ENCODE results near the gene CCDC74A.
"Not testable (repeated sequence)": the region's sequence is repeated elsewhere in the genome, so short reads cannot be mapped to it uniquely, and the experiment has no call there.

The CCDC74A gene

DNA sequence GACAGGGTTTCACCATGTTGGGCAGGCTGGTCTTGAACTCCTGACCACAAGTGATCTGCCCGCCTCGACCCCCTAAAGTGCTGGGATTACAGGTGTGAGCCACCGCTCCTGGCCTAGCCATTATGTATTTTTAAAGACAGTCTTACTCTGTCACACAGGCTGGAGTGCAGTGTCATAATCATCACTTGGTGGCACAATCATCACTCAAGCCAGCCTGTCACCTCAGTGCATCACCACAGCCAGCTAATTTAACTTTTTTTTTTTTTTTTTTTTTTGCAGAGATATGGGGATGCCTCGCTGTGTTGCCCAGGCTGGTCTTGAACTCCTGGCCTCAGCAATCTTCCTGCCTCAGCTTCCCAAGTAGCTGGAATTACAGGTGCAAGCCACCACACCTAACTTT is 24.1 kb upstream of the CCDC74A start:
- not testable (repeated sequence) for DNase-seq

GRCh38 chr2:131504082-131504750 is 23.5 kb upstream of the CCDC74A start:
- DNase-seq, result not testable (repeated sequence)

GRCh38 chr2:131509615-131510014 is 18.1 kb upstream of the CCDC74A start:
- no peak for DNase-seq

GRCh38 chr2:131511291-131511968 is 16.3 kb upstream of the CCDC74A start:
- DNase-seq, result not testable (repeated sequence)

DNA sequence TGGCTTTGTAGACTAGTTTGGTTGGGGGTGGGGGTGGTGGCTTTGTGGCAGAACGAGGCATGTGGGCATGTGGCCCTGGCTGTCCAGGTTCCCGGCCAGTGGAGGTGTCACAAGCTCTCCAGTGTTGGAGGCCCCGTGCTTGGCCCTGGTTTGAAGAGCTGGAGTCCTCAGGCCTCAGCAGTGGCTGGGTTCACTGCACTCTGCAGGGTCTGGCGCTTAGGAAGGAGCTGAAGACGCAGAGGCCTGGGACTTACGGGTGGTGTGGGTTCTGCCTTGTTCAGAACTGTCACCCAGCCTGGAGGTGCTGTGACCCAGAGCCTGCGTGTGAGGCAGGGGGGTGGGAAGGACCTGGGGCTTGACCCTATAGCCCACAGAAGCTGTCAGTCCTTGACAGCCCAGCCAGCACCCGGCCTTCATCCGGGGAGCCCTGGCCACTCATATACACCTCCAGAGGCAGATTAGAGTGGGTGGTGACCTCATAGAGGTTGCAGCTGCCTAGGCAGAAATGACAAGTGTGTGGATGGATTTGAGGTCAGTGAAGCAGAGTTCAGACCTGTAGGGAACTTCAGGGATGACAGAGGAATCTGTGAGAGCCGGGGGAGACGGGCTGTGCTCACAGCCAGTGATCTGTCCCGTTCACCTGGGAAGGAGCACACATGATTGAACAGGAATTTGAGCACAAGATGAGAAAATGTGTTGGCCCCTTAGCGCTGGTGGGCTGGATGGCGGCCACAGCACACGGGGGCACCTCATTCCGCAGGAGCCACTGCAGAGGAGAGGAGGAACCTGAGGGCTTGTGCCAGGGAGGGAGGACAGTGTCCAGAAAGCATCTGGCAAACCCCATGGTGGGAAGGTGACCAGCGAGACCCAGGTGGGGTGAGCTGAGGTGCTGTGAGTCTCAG is 15.5 kb upstream of the CCDC74A start:
- not testable (repeated sequence) for DNase-seq

DNA sequence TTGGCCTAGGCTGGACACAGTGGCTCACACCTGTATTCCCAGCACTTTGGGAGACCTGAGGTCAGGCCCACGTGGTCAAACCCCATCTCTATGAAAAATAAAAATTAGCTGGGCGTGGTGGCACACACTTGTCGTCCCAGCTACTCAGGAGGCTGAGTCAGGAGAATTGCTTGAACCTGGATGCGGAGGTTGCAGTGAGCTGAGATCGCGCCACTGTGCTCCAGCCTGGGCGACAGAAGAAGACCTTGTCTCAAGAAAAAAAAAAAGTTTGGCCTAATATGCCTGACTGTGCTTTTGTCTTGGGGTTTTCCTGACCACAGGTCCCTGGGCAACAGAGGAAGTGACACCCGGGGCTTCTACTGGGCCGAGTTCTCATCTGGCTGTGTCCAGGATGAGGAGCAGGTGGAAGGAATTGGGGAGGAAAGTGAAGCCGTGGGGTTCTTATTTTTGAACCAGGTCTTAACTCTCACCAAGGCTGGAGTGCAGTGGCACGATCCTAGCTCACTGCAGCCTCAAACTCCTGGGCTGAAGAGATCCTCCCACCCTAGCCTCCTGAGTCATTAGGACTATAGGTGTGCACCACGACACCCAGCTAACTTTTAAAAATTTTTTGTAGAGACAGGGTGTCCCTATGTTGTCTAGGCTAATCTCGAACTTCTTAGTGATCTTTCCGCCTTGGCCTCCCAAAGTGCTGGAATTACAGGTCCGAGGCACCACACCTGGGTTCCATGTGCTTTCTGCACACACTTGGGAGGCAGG is 13.1 kb upstream of the CCDC74A start:
- not testable (repeated sequence) for DNase-seq

GRCh38 chr2:131515235-131515634 is 12.5 kb upstream of the CCDC74A start:
- not testable (repeated sequence) for DNase-seq

GRCh38 chr2:131516011-131516410 is 11.7 kb upstream of the CCDC74A start:
- no peak for DNase-seq

DNA sequence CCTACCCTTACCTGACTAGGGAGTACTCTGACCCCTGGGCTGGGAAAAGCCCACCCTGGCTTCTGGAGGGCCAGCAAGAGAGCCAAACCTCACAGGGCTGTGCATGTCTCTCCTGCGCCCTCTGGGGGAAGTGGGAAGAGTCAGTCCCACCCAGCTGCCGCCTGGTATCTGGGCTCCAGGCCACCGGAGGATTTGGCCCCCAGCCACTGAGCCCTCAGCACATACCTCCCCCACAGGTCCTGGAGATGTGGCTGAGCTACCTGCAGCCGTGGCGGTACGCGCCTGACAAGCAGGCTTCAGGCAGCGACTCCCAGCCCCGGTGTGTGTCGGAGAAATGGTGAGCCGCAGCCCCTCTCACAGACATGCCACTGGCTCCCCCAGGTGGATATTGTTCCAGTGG is 11.1 kb upstream of the CCDC74A start:
- not testable (repeated sequence) for DNase-seq

GRCh38 chr2:131517106-131517831 is 10.4 kb upstream of the CCDC74A start:
- DNase-seq, result no peak

GRCh38 chr2:131517856-131518255 is 9.8 kb upstream of the CCDC74A start:
- not testable (repeated sequence) for DNase-seq

- not testable (repeated sequence) for DNase-seq
These were observed 9.2 kb upstream of the CCDC74A start for GRCh38 chr2:131518531-131518930.

DNA sequence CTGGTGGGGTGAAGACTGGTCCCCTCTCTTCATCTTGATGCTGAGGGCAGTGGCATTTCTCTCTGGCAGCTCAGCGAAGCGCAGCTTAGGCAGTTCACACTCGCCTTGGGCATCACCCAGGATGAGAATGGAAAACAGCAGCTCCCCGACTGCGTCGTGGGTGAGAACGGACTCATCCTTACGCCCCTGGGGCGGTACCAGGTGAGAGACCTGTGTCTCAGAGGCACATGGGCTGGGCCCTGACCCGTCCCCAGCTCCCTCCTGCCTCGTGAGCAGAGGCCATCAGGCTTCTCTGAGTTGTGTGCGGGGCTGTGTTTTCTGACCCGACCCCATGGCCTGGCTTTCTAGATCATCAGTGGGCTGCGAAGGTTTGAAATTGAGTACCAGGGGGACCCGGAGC is 8.2 kb upstream of the CCDC74A start:
- no peak for DNase-seq

DNA sequence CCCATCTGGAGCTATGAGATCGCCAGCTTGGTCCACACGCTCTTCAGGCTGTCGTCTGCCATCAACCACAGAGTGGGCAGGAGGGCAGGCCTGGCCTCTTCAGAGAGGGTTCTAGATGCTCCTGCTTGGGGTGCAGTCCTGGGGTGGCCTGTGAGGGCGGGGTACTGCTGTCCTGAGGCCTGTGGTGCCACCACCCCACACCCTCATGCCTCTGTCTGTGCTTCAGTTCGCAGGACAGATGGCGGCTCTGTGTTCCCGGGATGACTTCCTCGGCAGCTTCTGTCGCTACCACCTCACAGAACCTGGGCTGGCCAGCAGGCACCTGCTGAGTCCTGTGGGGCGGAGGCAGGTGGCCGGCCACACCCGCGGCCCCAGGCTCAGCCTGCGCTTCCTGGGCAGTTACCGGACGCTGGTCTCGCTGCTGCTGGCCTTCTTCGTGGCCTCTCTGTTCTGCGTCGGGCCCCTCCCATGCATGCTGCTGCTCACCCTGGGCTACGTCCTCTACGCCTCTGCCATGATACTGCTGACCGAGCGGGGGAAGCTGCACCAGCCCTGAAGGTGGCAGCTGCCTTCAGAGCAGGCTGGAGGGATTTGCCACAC is 7.7 kb upstream of the CCDC74A start:
- not testable (repeated sequence) for DNase-seq

DNA sequence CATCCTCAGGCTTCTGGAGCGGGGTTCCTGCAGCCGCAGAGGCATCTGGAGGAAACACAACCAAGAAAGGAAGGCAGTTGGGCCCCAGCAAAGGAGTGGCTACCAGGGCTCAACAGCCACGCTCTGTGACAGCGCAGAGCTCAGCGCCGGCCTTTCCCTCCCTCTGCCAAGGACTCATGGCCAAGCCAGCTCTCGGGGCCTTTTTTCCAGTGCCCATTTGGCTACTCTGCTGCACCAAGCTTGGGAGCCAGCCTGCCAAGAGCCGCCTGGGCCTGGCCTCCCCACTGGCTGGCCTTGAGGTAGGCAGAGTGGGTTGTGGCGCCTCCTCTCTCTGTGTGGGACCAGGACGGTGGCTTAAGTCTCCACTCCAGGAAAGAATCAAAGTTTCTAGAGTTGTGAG is 7.2 kb upstream of the CCDC74A start:
- DNase-seq, result no peak

DNA sequence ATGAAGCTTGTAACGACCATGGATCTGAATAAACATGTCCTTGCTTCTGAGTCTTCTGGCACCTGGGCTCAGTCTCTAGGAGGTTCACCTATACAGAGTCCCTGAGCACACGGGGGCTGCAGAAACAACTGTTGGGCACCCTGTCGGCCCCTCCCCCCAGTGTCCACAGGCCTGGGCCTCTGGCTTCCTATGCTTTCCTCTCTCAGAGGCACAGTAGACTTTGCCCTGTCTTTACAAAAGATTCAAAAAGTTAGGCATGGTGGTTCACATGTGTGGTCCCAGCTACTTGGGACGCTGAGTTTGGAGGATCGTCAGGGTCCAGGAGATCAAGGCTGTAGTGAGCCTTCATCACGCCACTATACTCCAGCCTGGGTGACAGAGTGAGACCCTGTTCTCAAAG is 6.2 kb upstream of the CCDC74A start:
- DNase-seq, result not testable (repeated sequence)

DNA sequence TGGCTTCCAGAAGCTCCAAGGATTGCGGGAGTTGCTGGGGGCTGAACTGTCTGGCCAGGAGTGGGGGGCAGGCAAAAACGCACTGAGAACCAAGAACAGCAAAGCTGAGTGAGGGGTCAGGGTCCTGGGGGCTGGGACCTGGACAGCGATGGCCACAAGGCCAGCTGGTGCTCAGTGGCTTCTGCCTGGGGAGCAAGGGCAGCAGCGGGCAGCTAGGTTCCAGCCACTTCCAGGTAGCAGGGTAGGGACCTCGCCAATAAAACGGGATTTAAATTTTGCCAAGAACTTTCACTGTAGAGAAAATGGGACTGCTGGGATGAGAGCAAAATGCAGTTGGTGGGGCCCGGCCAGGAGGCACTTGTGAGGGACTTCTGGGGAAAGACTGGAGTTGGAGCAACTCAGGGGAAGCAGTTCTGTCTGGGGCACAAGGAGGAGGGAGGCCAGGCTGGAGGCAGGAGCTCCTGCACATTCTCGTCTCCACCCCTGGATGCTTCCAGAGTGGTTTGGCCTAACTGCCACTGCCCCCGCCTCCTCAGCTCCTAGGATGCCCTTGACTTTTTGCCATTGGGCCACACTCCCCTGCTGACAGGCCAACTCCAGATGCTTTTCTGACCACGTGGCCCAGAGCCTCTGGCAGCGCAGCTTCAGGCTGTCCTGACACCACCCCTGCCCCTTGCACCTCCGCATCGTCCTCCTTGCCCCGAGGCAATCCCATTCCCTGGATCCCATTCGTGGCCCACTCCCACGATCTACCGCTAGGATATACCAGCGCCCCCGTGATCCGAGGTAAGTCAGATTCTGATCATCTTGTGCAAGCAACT is 5.5 kb upstream of the CCDC74A start:
- DNase-seq, result no peak

GRCh38 chr2:131525256-131525655 is 2.4 kb upstream of the CCDC74A start:
- not testable (repeated sequence) for DNase-seq

- DNase-seq, result not testable (repeated sequence)
These were observed 1.5 kb downstream of the CCDC74A start for GRCh38 chr2:131528981-131529863.
